HEK293 (cell line): ENCODE results near the gene MALAT1.

Source experiments
- CTCF ChIA-PET: fragments of 350-600 bp; formaldehyde crosslinking; extraction: SDS; loops from one replicate; lab custom pipeline; 2021; ENCODE audit warnings: antibody characterized with exemption; lab: Yijun Ruan, JAX
- POLR2A ChIA-PET: fragments of 300-600 bp; formaldehyde crosslinking; extraction: SDS; loops from one replicate; lab custom pipeline; 2020; ENCODE audit warnings: antibody characterized with exemption, inconsistent platforms; lab: Yijun Ruan, JAX
- H3K27ac ChIP-seq: fragments of 200-500 bp; sonication (Bioruptor generic); 2 replicates; pipeline ENCODE4 v1.5.1; 2014; ENCODE audit warnings: low read depth, low read length, control low read depth, inconsistent platforms; ENCODE audit errors: extremely low read depth
- H3K36me3 ChIP-seq, 2 experiments: fragments of 200-500 bp in 1 of 2; sonication (Bioruptor generic) in 1 of 2; 1 replicate in 1 of 2; 2 replicates in 1 of 2; pipeline ENCODE4 v1.5.1; 2014 to 2017; ENCODE audit warnings: inconsistent platforms in 2 of 2, low read length in 2 of 2; ENCODE audit not compliant: control insufficient read depth in 2 of 2, insufficient read depth in 1 of 2
- H3K4me1 ChIP-seq: fragments of 200-500 bp; sonication (Bioruptor generic); 2 replicates; pipeline ENCODE4 v1.5.1; 2014; ENCODE audit warnings: mild to moderate bottlenecking, low read length, inconsistent platforms; ENCODE audit not compliant: control insufficient read depth, insufficient read depth
- H3K4me3 ChIP-seq: 2 replicates; pipeline ENCODE4 v1.5.1; 2011; ENCODE audit warnings: low read depth, mild to moderate bottlenecking, control low read depth, low read length, moderate library complexity
- H3K9me3 ChIP-seq: fragments of 200-500 bp; sonication (Bioruptor generic); 2 replicates; pipeline ENCODE4 v1.5.1; 2014; ENCODE audit warnings: low read depth, low read length, inconsistent platforms; ENCODE audit not compliant: control insufficient read depth, insufficient read depth
- GLI2 ChIP-seq: fragments of 450-650 bp; formaldehyde crosslinking; IDR thresholded peaks from 2 replicates; pipeline ENCODE4; 2017; ENCODE audit warnings: missing biosample characterization, missing genetic modification characterization, low read depth, borderline replicate concordance
- HOXD13 ChIP-seq: sonication (generic); formaldehyde crosslinking; IDR thresholded peaks from 2 replicates; pipeline ENCODE4 v1.8.0; 2022; ENCODE audit warnings: missing genetic modification reagents, borderline replicate concordance
- KLF17 ChIP-seq: fragments of 450-650 bp; formaldehyde crosslinking; IDR thresholded peaks from 2 replicates; pipeline ENCODE4 v1.5.1; 2016; ENCODE audit warnings: missing biosample characterization, missing genetic modification characterization
- OSR2 ChIP-seq: fragments of 450-650 bp; formaldehyde crosslinking; IDR thresholded peaks from 2 replicates; pipeline ENCODE4 v1.5.1; 2016; ENCODE audit warnings: missing biosample characterization, missing genetic modification characterization
- PRDM6 ChIP-seq: fragments of 450-650 bp; formaldehyde crosslinking; IDR thresholded peaks from 2 replicates; pipeline ENCODE4 v1.5.1; 2017; ENCODE audit warnings: missing biosample characterization, missing genetic modification characterization
- REST ChIP-seq: fragments of 450-650 bp; formaldehyde crosslinking; IDR thresholded peaks from 2 replicates; pipeline ENCODE4 v1.5.1; 2016; ENCODE audit warnings: missing biosample characterization, missing genetic modification characterization
- SCRT1 ChIP-seq: fragments of 450-650 bp; formaldehyde crosslinking; IDR thresholded peaks from 2 replicates; pipeline ENCODE4 v1.5.1; 2016; ENCODE audit warnings: missing biosample characterization, missing genetic modification characterization, borderline replicate concordance
- SCRT2 ChIP-seq: fragments of 450-650 bp; formaldehyde crosslinking; IDR thresholded peaks from 2 replicates; pipeline ENCODE4 v1.5.1; 2016; ENCODE audit warnings: missing biosample characterization, missing genetic modification characterization
- SP3 ChIP-seq: fragments of 450-650 bp; formaldehyde crosslinking; IDR thresholded peaks from 2 replicates; pipeline ENCODE4 v1.5.1; 2016; ENCODE audit warnings: missing biosample characterization, missing genetic modification characterization
- ZBTB1 ChIP-seq: fragments of 450-650 bp; formaldehyde crosslinking; IDR thresholded peaks from 2 replicates; pipeline ENCODE4 v1.5.1; 2016; ENCODE audit warnings: missing biosample characterization, missing genetic modification characterization
- ZBTB17 ChIP-seq: fragments of 450-650 bp; formaldehyde crosslinking; IDR thresholded peaks from 2 replicates; pipeline ENCODE4 v1.5.1; 2016; ENCODE audit warnings: missing biosample characterization, missing genetic modification characterization
- ZBTB20 ChIP-seq: fragments of 450-650 bp; formaldehyde crosslinking; IDR thresholded peaks from 2 replicates; pipeline ENCODE4 v1.5.1; 2016; ENCODE audit warnings: missing biosample characterization, missing genetic modification characterization
- ZBTB26 ChIP-seq: fragments of 450-650 bp; formaldehyde crosslinking; optimal IDR thresholded peaks from 2 replicates; pipeline ENCODE3; 2016; ENCODE audit warnings: missing biosample characterization, mild to moderate bottlenecking, missing genetic modification characterization
- ZFP3 ChIP-seq: fragments of 450-650 bp; formaldehyde crosslinking; IDR thresholded peaks from 2 replicates; pipeline ENCODE4 v1.5.1; 2016; ENCODE audit warnings: low read depth, missing biosample characterization, missing genetic modification characterization
- ZFP37 ChIP-seq: fragments of 450-650 bp; formaldehyde crosslinking; IDR thresholded peaks from 2 replicates; pipeline ENCODE4 v1.5.1; 2016; ENCODE audit warnings: missing biosample characterization, missing genetic modification characterization
- ZNF2 ChIP-seq: fragments of 450-650 bp; formaldehyde crosslinking; IDR thresholded peaks from 2 replicates; pipeline ENCODE4 v1.5.1; 2016; ENCODE audit warnings: missing biosample characterization, missing genetic modification characterization
- ZNF366 ChIP-seq: fragments of 450-650 bp; formaldehyde crosslinking; conservative IDR thresholded peaks from 2 replicates; pipeline ENCODE4 v1.5.1; 2016; ENCODE audit warnings: missing biosample characterization, missing genetic modification characterization
- ZNF391 ChIP-seq: fragments of 450-650 bp; formaldehyde crosslinking; IDR thresholded peaks from 2 replicates; pipeline ENCODE4 v1.5.1; 2016; ENCODE audit warnings: low read depth, missing biosample characterization, missing genetic modification characterization, borderline replicate concordance
- ZNF48 ChIP-seq: fragments of 450-650 bp; formaldehyde crosslinking; IDR thresholded peaks from 2 replicates; pipeline ENCODE4 v1.5.1; 2016; ENCODE audit warnings: missing biosample characterization, missing genetic modification characterization
- ZNF510 ChIP-seq: fragments of 450-650 bp; formaldehyde crosslinking; IDR thresholded peaks from 2 replicates; pipeline ENCODE4 v1.5.1; 2018; ENCODE audit warnings: mild to moderate bottlenecking, missing genetic modification characterization, missing biosample characterization; ENCODE audit not compliant: insufficient replicate concordance
- ZNF560 ChIP-seq: fragments of 450-650 bp; formaldehyde crosslinking; IDR thresholded peaks from 2 replicates; pipeline ENCODE4 v1.5.1; 2017; ENCODE audit warnings: missing biosample characterization, missing genetic modification characterization, borderline replicate concordance
- ZNF600 ChIP-seq: fragments of 450-650 bp; formaldehyde crosslinking; IDR thresholded peaks from 2 replicates; pipeline ENCODE4 v1.5.1; 2016; ENCODE audit warnings: missing biosample characterization, missing genetic modification characterization
- ZNF624 ChIP-seq: fragments of 450-650 bp; formaldehyde crosslinking; IDR thresholded peaks from 2 replicates; pipeline ENCODE4 v1.5.1; 2017; ENCODE audit warnings: missing biosample characterization, missing genetic modification characterization
- ZSCAN4 ChIP-seq: fragments of 450-650 bp; formaldehyde crosslinking; IDR thresholded peaks from 2 replicates; pipeline ENCODE4 v1.5.1; 2017; ENCODE audit warnings: missing biosample characterization, missing genetic modification characterization

MALAT1 gene

GRCh38 chr11:65499713-65500386, 1.0 kb downstream of the MALAT1 start (continued):
- TF ChIP-seq ZNF560 (tag by site-specific recombination), result no peak
- no peak for TF ChIP-seq ZBTB26 (tag by site-specific recombination)
- TF ChIP-seq ZNF510 (tag by site-specific recombination), result no peak
- no peak for TF ChIP-seq ZNF624
- TF ChIP-seq OSR2 (tag by site-specific recombination), result no peak
- no peak for TF ChIP-seq SCRT2

- Histone ChIP-seq H3K36me3 (peaks cover 0 to 58% of the 10 kb centered on the region in 2 experiments; a peak in 2 of 3 replicates), H3K27ac (peak overlapping the region; percentile 21; the same call in 1 of the 2 replicates), H3K4me1 (peaks cover 6% of the 10 kb centered on the region)
- ChIA-PET POLR2A (interaction anchor here (0.7 to 28.2 kb wide), 23 partner anchors 8 to 185 kb away, joined by 3 to 1129 read pairs (median 9); partner anchors contain the start of genes CDC42EP2, DPF2, NEAT1 and PCNX3), CTCF (interaction anchor here (0.6 to 5.0 kb wide), 11 partner anchors 11 to 113 kb away, joined by 3 to 35 read pairs (median 3); no protein-coding TSS in a partner anchor)
- no peak for TF ChIP-seq SP3 (tag by site-specific recombination)
- peak; percentile 70; the same call in 1 of the 2 replicates for TF ChIP-seq ZNF366 (tag by site-specific recombination)
- TF ChIP-seq ZNF391 (tag by site-specific recombination), result no peak
- TF ChIP-seq REST (tag by site-specific recombination), result peak; percentile 12; the same call in 1 of the 2 replicates
- TF ChIP-seq OSR2 (tag by site-specific recombination), result peak; percentile 46
- peak; percentile 71 for TF ChIP-seq ZNF2 (tag by site-specific recombination)
- peak; percentile 60; the same call in 1 of the 2 replicates for TF ChIP-seq ZFP37 (tag by site-specific recombination)
- peak; percentile 58 for TF ChIP-seq ZNF600 (tag by site-specific recombination)
- 0 out of 2 replicates have a peak, but pooled peaks have one; percentile 18 for TF ChIP-seq ZFP3 (tag by site-specific recombination)
- TF ChIP-seq PRDM6 (tag by site-specific recombination), result peak; percentile 92
- peak; percentile 24; the same call in 1 of the 2 replicates for TF ChIP-seq KLF17 (tag by site-specific recombination)
- no peak for TF ChIP-seq ZNF48 (tag by site-specific recombination)
- TF ChIP-seq HOXD13 (CRISPR knock-in tag), result 0 out of 2 replicates have a peak, but pooled peaks have one; percentile 35
- 0 out of 2 replicates have a peak, but pooled peaks have one; percentile 17 for TF ChIP-seq ZBTB20 (tag by site-specific recombination)
- TF ChIP-seq ZSCAN4 (tag by site-specific recombination), result no peak
- no peak for TF ChIP-seq ZBTB1 (tag by site-specific recombination)
- no peak for TF ChIP-seq GLI2 (tag by site-specific recombination)
- TF ChIP-seq ZBTB17 (tag by site-specific recombination), result peak; percentile 76
- no peak for TF ChIP-seq SCRT1 (tag by site-specific recombination)
- TF ChIP-seq, all 188 proteins: peak for 12
- Histone ChIP-seq H3K4me3 (peak overlapping the region; percentile 98), H3K9me3 (no peaks in the 10 kb centered on the region)
Observed at GRCh38 chr11:65500387-65501185, 1.7 kb downstream of the MALAT1 start.
